ENCODE measurements around the gene TMEM182. TPM values are rescaled to one million over a fixed set of nuclear protein-coding genes. Genes with fewer than 3 reads are reported as not detected.

Gene TMEM182
- total and polyA plus RNA-seq, 4 donors: 4.0 to 8.7 (median 7.0) TPM

DNA sequence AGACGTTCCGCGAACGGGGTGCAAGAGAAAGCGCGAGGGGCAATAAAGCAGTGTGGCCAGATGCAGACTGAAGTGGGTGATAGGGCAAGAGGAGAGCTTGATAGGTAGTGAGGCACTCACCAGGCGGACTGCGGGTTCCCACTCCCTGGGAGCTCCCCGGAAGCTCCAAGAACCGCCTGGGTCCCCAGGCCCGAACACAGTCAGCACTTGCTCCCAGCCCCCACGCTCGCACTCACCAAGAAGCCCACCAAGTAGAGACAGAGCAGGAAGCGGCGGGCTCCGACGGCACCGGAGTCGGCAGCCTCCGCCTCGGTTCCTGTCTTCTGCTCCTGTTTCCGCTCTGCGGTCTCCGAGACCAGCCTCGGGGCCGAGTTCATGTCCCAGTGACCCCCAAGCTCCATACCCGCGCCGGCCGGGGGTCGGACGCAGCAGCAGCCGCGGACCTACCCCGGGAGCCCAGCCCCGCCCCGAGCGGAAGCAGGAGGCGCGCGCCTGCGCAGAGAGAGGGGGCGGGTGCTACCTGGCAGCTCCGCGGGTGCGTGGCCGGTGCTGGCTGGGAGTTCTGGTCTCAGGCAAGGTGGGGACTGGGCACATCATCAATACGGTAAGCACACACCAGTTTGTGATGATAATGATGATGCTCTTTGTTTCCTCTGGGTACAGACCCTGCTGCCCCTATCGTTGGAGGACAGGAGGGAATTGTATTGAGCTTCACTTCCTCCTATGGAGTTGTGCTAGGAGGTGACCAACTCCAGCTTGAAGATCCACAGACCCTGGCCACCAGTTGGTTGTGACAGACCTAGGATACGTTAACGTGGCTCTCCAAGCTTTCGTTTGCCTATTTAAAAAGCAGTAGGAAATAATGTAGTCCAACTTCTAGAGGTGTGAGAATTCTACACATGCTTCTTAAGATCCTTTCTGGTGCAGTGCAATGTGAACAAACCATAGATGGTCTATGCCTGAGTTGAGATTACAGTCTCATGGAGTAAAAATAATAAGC lies 25.1 kb upstream of the TMEM182 start:
- Histone ChIP-seq H3K27ac (ENCODE audit: low read depth, low read length) (no peak overlapping the region), H3K36me3 (ENCODE audit: control insufficient read depth, insufficient read depth, low read length) (no peaks in the 10 kb centered on the region), H3K27me3 (ENCODE audit: control insufficient read depth, insufficient read depth, low read length) (no peaks in the 10 kb centered on the region), H3K4me1 (ENCODE audit: control insufficient read depth, insufficient read depth, low read length) (peaks cover 5% of the 10 kb centered on the region), H3K9me3 (ENCODE audit: control insufficient read depth, insufficient read depth, low read length) (no peaks in the 10 kb centered on the region), H3K4me3 (ENCODE audit: low read depth, low read length) (peak overlapping the region; percentile 59)
- WGBS (ENCODE audit: insufficient coverage): under 1% methylated on average over 44 of the region's 52 CpGs
- peak; percentile 57 to 95 (median 70) for DNase-seq (ENCODE audit: low read depth in 4 of 6, low spot score in 6 of 6)

DNA sequence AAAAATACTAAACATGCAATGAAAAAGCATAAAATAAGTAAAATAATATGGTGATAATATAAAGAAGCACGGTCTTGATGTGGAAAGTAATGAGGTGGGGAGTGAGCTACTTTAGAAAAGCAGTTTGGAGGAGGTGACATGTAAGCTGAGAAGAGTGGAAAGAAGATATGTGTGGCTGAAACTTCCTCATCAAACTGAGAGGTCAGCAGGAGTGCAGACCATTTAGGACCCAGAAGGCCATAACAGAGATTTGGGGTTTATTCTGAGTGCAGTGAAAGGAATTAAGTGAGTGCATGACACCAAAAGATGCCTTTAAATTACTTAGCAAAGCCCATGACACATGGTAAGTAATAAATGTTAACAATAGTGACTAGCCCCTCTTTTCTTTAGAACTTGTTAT lies 24.4 kb upstream of the TMEM182 start:
- H3K4me3 ChIP-seq (ENCODE audit: low read depth, low read length): no peak overlapping the region

DNA sequence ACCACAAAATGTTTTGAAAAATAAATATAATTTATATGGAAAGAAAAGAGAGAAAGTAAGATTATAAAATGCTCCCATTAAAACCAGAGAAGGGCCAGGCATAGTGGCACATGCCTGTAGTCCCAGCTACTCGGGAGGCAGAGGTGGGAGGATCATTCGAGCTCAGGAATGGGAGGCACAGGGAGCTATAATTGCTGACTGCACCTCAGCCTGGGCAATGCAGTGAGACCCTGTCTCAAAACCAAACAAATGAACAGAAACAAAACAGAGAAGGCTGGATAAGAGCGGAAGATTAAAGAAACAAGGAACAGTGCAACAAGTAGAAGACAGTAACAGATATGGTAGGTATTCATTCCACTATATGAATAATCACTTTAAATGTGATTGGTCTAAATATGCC lies 18.6 kb upstream of the TMEM182 start:
- no peaks in the 10 kb centered on the region for H3K27me3 ChIP-seq (ENCODE audit: control insufficient read depth, insufficient read depth, low read length)
- H3K27ac ChIP-seq (ENCODE audit: low read depth, low read length): no peak overlapping the region
- no peaks in the 10 kb centered on the region for H3K36me3 ChIP-seq (ENCODE audit: control insufficient read depth, insufficient read depth, low read length)
- WGBS (ENCODE audit: insufficient coverage): 100% methylated on average over 2 of the region's 3 CpGs
- no peak overlapping the region for H3K4me3 ChIP-seq (ENCODE audit: low read depth, low read length)
- H3K4me1 ChIP-seq (ENCODE audit: control insufficient read depth, insufficient read depth, low read length): no peaks in the 10 kb centered on the region
- no peak for DNase-seq (ENCODE audit: low read depth in 4 of 6, low spot score in 6 of 6)
- H3K9me3 ChIP-seq (ENCODE audit: control insufficient read depth, insufficient read depth, low read length): no peaks in the 10 kb centered on the region

More for the DNA sequence above, 24.4 kb upstream of the TMEM182 start:
- H3K27me3 ChIP-seq (ENCODE audit: control insufficient read depth, insufficient read depth, low read length): no peaks in the 10 kb centered on the region
- WGBS (ENCODE audit: insufficient coverage): 80% methylated on average over 1 of the region's 1 CpG
- no peaks in the 10 kb centered on the region for H3K9me3 ChIP-seq (ENCODE audit: control insufficient read depth, insufficient read depth, low read length)
- DNase-seq (ENCODE audit: low read depth in 4 of 6, low spot score in 6 of 6): no peak
- H3K4me1 ChIP-seq (ENCODE audit: control insufficient read depth, insufficient read depth, low read length): peaks cover 5% of the 10 kb centered on the region
- no peak overlapping the region for H3K27ac ChIP-seq (ENCODE audit: low read depth, low read length)
- H3K36me3 ChIP-seq (ENCODE audit: control insufficient read depth, insufficient read depth, low read length): no peaks in the 10 kb centered on the region

DNA sequence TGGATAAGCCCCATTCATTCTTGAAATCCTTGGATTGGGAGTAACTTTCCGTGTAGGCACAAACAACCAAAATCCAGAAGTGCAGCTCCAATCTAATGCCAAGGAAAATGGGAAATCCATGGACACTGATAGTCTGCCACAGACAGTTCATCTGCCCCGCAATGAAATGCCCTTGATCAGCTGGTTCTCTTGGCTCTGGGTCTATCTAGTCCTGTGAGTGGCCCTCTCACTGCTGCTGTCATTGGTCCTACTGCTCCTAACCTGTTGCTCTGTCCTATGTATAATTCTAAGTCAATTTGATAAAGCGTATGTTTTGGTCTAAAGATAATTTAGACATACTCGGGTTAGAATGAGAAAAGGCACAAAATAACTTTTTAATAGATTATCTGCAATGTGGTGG lies 13.7 kb upstream of the TMEM182 start:
- WGBS (ENCODE audit: insufficient coverage): 83% methylated on average over 2 of the region's 4 CpGs

DNA sequence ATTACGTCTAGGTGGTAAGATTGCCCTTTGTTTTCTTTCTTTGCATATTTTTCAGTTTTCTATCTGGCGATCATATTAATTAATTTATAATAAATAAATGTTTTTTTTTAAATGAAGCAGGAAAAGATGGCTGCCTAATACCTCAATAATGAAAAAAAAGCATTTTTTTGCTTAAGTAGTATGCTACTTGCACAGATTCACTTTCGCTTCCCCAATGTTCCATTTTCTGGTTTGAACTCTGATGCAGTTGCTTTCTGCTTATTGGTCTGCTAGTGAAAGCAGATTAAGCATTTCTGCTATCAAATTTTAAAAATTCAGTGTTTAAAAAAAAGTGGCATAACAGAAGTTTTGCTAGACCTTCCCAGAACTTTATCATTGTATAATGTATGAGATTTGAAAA lies 11.9 kb upstream of the TMEM182 start:
- Histone ChIP-seq H3K36me3 (ENCODE audit: control insufficient read depth, insufficient read depth, low read length) (no peaks in the 10 kb centered on the region), H3K27me3 (ENCODE audit: control insufficient read depth, insufficient read depth, low read length) (no peaks in the 10 kb centered on the region), H3K4me3 (ENCODE audit: low read depth, low read length) (no peak overlapping the region), H3K9me3 (ENCODE audit: control insufficient read depth, insufficient read depth, low read length) (no peaks in the 10 kb centered on the region), H3K4me1 (ENCODE audit: control insufficient read depth, insufficient read depth, low read length) (no peaks in the 10 kb centered on the region), H3K27ac (ENCODE audit: low read depth, low read length) (no peak overlapping the region)
- no CpG with 5 or more reads among the region's 3 CpGs for WGBS (ENCODE audit: insufficient coverage)
- no peak for DNase-seq (ENCODE audit: low read depth in 4 of 6, low spot score in 6 of 6)

More for the DNA sequence above, 13.7 kb upstream of the TMEM182 start:
- H3K27ac ChIP-seq (ENCODE audit: low read depth, low read length): no peak overlapping the region
- no peaks in the 10 kb centered on the region for H3K9me3 ChIP-seq (ENCODE audit: control insufficient read depth, insufficient read depth, low read length)
- no peaks in the 10 kb centered on the region for H3K4me1 ChIP-seq (ENCODE audit: control insufficient read depth, insufficient read depth, low read length)
- H3K27me3 ChIP-seq (ENCODE audit: control insufficient read depth, insufficient read depth, low read length): no peaks in the 10 kb centered on the region
- no peak overlapping the region for H3K4me3 ChIP-seq (ENCODE audit: low read depth, low read length)
- H3K36me3 ChIP-seq (ENCODE audit: control insufficient read depth, insufficient read depth, low read length): no peaks in the 10 kb centered on the region
- no peak for DNase-seq (ENCODE audit: low read depth in 4 of 6, low spot score in 6 of 6)

DNA sequence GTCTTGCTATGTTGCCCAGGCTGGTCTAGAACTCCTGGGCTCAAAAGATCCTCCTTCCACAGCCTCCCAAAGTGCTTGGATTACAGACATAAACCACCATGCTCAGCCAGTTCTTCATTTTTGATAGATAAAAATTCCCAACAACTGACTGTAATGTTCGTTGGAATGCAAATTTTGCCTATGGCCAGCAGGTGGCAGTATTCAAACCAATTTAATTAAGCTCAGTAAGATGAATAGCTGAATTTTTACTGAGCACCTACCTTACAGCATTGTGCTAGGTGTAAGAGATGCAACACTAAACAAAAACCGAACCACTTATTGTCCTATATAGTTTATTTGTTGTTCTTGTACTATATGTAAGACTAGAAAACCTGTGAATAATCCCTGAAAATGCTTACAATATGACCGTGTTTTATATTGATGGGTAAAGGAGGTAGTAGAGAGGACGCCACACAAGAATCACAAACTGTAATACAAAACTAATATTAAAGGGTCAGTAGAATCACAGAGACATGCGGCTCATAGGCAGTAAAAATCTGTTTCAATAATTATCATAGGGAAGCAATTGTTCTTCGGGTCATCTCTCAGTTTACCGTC lies 8.2 kb upstream of the TMEM182 start:
- no peaks in the 10 kb centered on the region for H3K36me3 ChIP-seq (ENCODE audit: control insufficient read depth, insufficient read depth, low read length)
- no peaks in the 10 kb centered on the region for H3K4me1 ChIP-seq (ENCODE audit: control insufficient read depth, insufficient read depth, low read length)
- no CpG with 5 or more reads among the region's 7 CpGs for WGBS (ENCODE audit: insufficient coverage)
- DNase-seq (ENCODE audit: low read depth in 4 of 6, low spot score in 6 of 6): peak in 4 of 6 donors; percentile 9 to 79 (median 47)
- no peaks in the 10 kb centered on the region for H3K9me3 ChIP-seq (ENCODE audit: control insufficient read depth, insufficient read depth, low read length)
- no peaks in the 10 kb centered on the region for H3K27me3 ChIP-seq (ENCODE audit: control insufficient read depth, insufficient read depth, low read length)
- H3K4me3 ChIP-seq (ENCODE audit: low read depth, low read length): no peak overlapping the region
- H3K27ac ChIP-seq (ENCODE audit: low read depth, low read length): no peak overlapping the region

DNA sequence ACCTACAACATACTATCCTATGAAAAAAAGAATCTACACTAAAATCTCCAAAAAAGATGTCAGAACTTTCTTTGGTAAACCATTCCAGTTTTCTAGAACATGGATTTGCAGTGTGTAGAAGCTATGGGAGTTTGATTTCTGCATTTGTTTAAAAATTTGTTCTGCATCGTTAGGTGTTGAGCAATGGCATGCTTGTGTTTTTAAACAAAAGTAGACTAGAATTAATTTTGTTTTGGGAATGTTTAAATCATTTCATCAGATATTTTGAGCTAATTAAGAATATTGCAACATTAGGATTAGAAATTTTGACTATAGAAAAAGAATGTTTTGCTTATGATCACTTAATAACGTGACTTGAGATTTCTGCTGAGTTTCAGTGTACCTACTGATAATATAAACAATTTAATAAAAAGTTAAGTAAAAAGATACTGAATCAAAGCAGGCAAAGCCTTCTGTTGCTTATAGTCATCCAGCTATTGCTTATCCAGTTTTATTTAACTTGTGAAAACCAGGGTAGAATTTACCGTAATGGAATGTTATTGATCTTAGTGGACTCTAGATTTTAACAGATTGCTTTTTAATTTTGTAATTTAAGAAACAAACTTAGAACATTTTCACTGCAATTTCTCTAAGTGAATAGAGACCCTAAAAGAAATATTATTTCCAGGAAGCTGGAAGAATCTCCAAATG lies 7.2 kb upstream of the TMEM182 start:
- H3K4me1 ChIP-seq (ENCODE audit: control insufficient read depth, insufficient read depth, low read length): no peaks in the 10 kb centered on the region
- no peak overlapping the region for H3K27ac ChIP-seq (ENCODE audit: low read depth, low read length)
- no peak overlapping the region for H3K4me3 ChIP-seq (ENCODE audit: low read depth, low read length)
- no peaks in the 10 kb centered on the region for H3K27me3 ChIP-seq (ENCODE audit: control insufficient read depth, insufficient read depth, low read length)
- no peak for DNase-seq (ENCODE audit: low read depth in 4 of 6, low spot score in 6 of 6)
- H3K36me3 ChIP-seq (ENCODE audit: control insufficient read depth, insufficient read depth, low read length): no peaks in the 10 kb centered on the region
- WGBS (ENCODE audit: insufficient coverage): no CpG with 5 or more reads among the region's 3 CpGs
- H3K9me3 ChIP-seq (ENCODE audit: control insufficient read depth, insufficient read depth, low read length): no peaks in the 10 kb centered on the region

DNA sequence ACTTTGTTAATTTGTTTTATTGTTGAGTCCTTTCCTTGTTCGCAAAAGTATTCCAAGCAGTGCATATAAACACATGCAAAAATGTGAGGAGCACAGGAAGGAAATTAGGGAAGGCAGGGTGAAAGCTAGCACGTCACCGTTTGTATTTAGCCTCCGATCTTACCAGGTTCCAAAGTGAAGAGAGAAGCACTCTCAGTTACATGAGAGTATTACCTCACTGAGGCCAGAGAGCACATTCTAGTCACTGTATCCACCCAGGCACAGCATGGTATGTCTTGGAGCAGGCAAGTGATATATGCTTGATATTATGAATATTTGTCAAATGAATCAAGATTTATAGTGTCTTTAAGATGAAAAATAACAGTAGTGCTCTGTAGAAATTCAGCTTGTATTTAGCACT lies 6.5 kb upstream of the TMEM182 start:
- H3K4me3 ChIP-seq (ENCODE audit: low read depth, low read length): no peak overlapping the region
- H3K27me3 ChIP-seq (ENCODE audit: control insufficient read depth, insufficient read depth, low read length): no peaks in the 10 kb centered on the region
- no peak for DNase-seq (ENCODE audit: low read depth in 4 of 6, low spot score in 6 of 6)
- no peaks in the 10 kb centered on the region for H3K36me3 ChIP-seq (ENCODE audit: control insufficient read depth, insufficient read depth, low read length)
- no peaks in the 10 kb centered on the region for H3K4me1 ChIP-seq (ENCODE audit: control insufficient read depth, insufficient read depth, low read length)
- no peaks in the 10 kb centered on the region for H3K9me3 ChIP-seq (ENCODE audit: control insufficient read depth, insufficient read depth, low read length)
- H3K27ac ChIP-seq (ENCODE audit: low read depth, low read length): no peak overlapping the region
- 86% methylated on average over 3 of the region's 4 CpGs for WGBS (ENCODE audit: insufficient coverage)

DNA sequence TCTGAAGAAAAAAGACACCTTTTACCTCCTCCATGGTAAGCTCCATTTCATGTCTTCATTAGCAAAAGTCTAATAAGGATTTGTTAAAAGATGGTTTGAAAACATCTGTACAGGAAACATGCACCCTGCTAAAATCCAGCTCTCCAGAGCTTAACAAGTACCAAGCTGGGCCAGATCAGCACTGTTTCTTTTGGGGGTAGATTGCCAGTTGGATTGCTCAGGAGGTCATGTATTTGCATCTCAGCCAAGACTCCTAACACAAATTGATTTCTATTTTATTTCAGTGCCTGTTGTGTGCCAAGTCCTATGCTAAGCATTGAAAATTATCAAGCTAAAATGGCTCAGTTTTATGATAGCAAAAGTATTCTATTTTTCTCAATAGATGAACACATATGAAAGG lies 3.4 kb upstream of the TMEM182 start:
- H3K9me3 ChIP-seq (ENCODE audit: control insufficient read depth, insufficient read depth, low read length): no peaks in the 10 kb centered on the region
- no peaks in the 10 kb centered on the region for H3K36me3 ChIP-seq (ENCODE audit: control insufficient read depth, insufficient read depth, low read length)
- no peak overlapping the region for H3K27ac ChIP-seq (ENCODE audit: low read depth, low read length)
- no peaks in the 10 kb centered on the region for H3K4me1 ChIP-seq (ENCODE audit: control insufficient read depth, insufficient read depth, low read length)
- peak in 1 of 6 donors; percentile 27 for DNase-seq (ENCODE audit: low read depth in 4 of 6, low spot score in 6 of 6)
- no peaks in the 10 kb centered on the region for H3K27me3 ChIP-seq (ENCODE audit: control insufficient read depth, insufficient read depth, low read length)
- H3K4me3 ChIP-seq (ENCODE audit: low read depth, low read length): no peak overlapping the region
